Prostate gland (tissue), 2 donors: Measurements from ENCODE around the gene GPR176. TPM values are rescaled to one million over a fixed set of nuclear protein-coding genes. Genes with fewer than 3 reads are reported as not detected.

Experiments
- DNase-seq: peaks from one replicate; pipeline ENCODE4 v3.0.0-alpha.2; 2019; ENCODE audit warnings: low spot score
- H3K27ac ChIP-seq, 2 donors: fragments of 200-600 bp; sonication (generic); 2 replicates each; pipeline ENCODE4 v1.5.1; 2017 to 2019
- H3K27me3 ChIP-seq: fragments of 200-600 bp; sonication (generic); replicated peaks from 2 replicates; pipeline ENCODE4 v1.5.1; 2019; ENCODE audit not compliant: insufficient read depth
- H3K36me3 ChIP-seq, 2 donors: fragments of 200-600 bp; sonication (generic); 1 replicate in 1 of 2; 2 replicates in 1 of 2; pipeline versions ENCODE4 v1.5.1 to v1.8.1; 2017 to 2019
- H3K4me1 ChIP-seq: fragments of 200-600 bp; sonication (generic); replicated peaks from 2 replicates; pipeline ENCODE4 v1.5.1; 2019
- H3K4me3 ChIP-seq, 2 donors: fragments of 200-600 bp; sonication (generic); 2 replicates each; pipeline ENCODE4 v1.5.1; 2017 to 2019
- H3K9me3 ChIP-seq: fragments of 200-600 bp; sonication (generic); 2 replicates; pipeline ENCODE4 v1.5.1; 2017
- POLR2A ChIP-seq: fragments of 450-650 bp; IDR thresholded peaks from one replicate; pipeline ENCODE4 v1.6.1; 2016; ENCODE audit warnings: antibody characterized with exemption, mild to moderate bottlenecking
- POLR2AphosphoS5 ChIP-seq: sonication (generic); formaldehyde crosslinking; IDR thresholded peaks from one replicate; pipeline ENCODE4 v1.6.1; 2017; ENCODE audit warnings: antibody characterized with exemption
- WGBS: methylation state at CpG from one replicate; pipeline ENCODE4 v1.1.5; 2018; 5-methylcytosine and 5-hydroxymethylcytosine counted together
- intact Hi-C: fragments of 100-400 bp; cut with DNase I; formaldehyde crosslinking; loops from one replicate; pipeline ENCODE4 v1.14.2; 2022
- total RNA-seq, 2 donors: library from RNA; depleted of rRNA; stranded (reverse); fragments of >200 nt; gene quantifications; one replicate each; pipeline ENCODE4 v1.1.0, GENCODE V29; 2016
- TF ChIP-seq, protein P1 (sequence below), 4 experiments: fragments of 200-600 bp in 2 of 4; fragments of 450-650 bp in 2 of 4; sonication (generic) in 2 of 4; IDR thresholded peaks; 1 replicate in 3 of 4; 2 replicates in 1 of 4; pipeline ENCODE4 v1.5.1; 2016 to 2019; ENCODE audit warnings: antibody characterized with exemption in 4 of 4, mild to moderate bottlenecking in 2 of 4, moderate library complexity in 2 of 4

Gene GPR176
- total RNA-seq, 2 donors from 2014 or later, result 26.2 to 28.3 TPM

DNA sequence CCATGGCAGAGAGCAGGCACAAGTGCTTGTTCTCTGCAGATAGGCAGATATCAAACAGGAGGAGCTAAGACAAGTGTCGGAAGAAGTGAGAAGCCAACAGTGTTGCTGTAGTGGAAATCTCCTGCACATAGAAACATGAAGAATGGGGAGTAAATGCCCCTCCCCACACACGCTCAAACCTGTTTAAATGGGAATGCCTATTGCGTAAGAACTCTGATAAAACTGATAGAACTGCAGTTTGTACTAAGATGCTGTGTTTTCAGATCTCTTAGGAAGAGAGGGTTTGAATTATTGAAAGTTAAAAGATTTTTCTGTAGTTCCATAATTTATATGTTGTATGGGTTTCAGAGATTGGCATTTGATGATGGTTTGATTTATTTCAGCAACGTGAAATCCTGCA, 33.5 kb upstream of the GPR176 start:
- Histone ChIP-seq H3K36me3 (peaks cover 0 to 3% of the 10 kb centered on the region in 2 donors), H3K27ac (no peak overlapping the region), H3K4me3 (no peak overlapping the region), H3K4me1 (no peaks in the 10 kb centered on the region), H3K27me3 (no peaks in the 10 kb centered on the region), H3K9me3 (no peaks in the 10 kb centered on the region)
- intact Hi-C loops, result no loop called here
- no peak for TF ChIP-seq POLR2A
- TF ChIP-seq POLR2AphosphoS5, result no peak
- TF ChIP-seq, protein P1, sequence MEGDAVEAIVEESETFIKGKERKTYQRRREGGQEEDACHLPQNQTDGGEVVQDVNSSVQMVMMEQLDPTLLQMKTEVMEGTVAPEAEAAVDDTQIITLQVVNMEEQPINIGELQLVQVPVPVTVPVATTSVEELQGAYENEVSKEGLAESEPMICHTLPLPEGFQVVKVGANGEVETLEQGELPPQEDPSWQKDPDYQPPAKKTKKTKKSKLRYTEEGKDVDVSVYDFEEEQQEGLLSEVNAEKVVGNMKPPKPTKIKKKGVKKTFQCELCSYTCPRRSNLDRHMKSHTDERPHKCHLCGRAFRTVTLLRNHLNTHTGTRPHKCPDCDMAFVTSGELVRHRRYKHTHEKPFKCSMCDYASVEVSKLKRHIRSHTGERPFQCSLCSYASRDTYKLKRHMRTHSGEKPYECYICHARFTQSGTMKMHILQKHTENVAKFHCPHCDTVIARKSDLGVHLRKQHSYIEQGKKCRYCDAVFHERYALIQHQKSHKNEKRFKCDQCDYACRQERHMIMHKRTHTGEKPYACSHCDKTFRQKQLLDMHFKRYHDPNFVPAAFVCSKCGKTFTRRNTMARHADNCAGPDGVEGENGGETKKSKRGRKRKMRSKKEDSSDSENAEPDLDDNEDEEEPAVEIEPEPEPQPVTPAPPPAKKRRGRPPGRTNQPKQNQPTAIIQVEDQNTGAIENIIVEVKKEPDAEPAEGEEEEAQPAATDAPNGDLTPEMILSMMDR (IDR thresholded peaks at IDR 0.05), result no peak
- 70% methylated on average over 4 of the region's 4 CpGs for WGBS
- DNase-seq, result no peak

DNA sequence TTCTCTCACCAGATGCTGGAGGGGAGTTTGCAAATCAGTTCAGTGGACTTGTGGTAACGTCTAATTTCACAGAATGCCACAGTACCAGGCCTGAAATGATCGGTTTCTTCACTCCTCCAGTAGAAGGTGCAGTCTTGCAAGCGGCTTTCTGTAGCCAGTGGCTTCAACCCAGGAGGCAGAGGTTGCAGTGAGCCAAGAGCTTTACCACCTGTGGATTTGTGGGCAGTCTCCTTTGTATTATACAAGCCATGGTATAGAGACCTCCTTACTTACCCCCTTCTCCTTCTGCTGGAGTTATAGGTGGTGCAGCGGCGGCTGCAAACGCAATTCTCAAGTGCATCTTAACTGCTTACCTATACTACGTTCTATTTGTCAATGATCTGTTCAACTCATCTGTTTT, 31.5 kb upstream of the GPR176 start:
- H3K36me3 ChIP-seq, result peaks cover 0 to 3% of the 10 kb centered on the region in 2 donors

DNA sequence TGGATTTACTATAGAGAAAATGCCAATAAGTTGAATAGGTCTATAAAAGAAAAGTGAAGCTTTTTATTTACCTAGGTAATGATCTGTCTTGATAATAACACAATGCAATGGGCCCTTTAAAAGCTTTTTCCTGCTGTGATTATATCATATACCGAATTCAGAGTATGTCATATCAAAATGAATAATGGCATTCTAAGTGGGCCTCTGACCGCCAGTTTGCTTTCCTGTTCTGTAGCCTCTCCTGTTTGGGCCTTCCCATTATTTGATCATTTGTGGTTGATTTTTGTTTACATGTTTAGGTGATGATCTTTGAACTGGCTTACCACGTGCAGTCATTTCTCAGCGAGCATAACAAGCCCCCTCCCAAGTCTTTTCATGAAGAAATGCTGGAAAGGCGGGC, 28.8 kb upstream of the GPR176 start:
- 70% methylated on average over 5 of the region's 5 CpGs for WGBS
- Histone ChIP-seq H3K9me3 (no peaks in the 10 kb centered on the region), H3K4me1 (no peaks in the 10 kb centered on the region), H3K27ac (no peak overlapping the region), H3K4me3 (no peak overlapping the region), H3K36me3 (peaks cover 0 to 3% of the 10 kb centered on the region in 2 donors), H3K27me3 (no peaks in the 10 kb centered on the region)
- no peak for DNase-seq
- TF ChIP-seq POLR2A (no peak), POLR2AphosphoS5 (no peak)
- TF ChIP-seq, protein P1 (IDR thresholded peaks at IDR 0.05), result no peak
- intact Hi-C loops, result no loop called here

More for the DNA sequence above, 31.5 kb upstream of the GPR176 start:
- intact Hi-C loops, result no loop called here
- no peaks in the 10 kb centered on the region for H3K27me3 ChIP-seq
- no peaks in the 10 kb centered on the region for H3K9me3 ChIP-seq
- H3K4me3 ChIP-seq, result no peak overlapping the region
- no peaks in the 10 kb centered on the region for H3K4me1 ChIP-seq
- H3K27ac ChIP-seq, result no peak overlapping the region
- TF ChIP-seq POLR2A (no peak), POLR2AphosphoS5 (no peak)
- TF ChIP-seq, protein P1 (IDR thresholded peaks at IDR 0.05), result no peak
- DNase-seq, result no peak
- WGBS, result 95% methylated on average over 7 of the region's 7 CpGs

DNA sequence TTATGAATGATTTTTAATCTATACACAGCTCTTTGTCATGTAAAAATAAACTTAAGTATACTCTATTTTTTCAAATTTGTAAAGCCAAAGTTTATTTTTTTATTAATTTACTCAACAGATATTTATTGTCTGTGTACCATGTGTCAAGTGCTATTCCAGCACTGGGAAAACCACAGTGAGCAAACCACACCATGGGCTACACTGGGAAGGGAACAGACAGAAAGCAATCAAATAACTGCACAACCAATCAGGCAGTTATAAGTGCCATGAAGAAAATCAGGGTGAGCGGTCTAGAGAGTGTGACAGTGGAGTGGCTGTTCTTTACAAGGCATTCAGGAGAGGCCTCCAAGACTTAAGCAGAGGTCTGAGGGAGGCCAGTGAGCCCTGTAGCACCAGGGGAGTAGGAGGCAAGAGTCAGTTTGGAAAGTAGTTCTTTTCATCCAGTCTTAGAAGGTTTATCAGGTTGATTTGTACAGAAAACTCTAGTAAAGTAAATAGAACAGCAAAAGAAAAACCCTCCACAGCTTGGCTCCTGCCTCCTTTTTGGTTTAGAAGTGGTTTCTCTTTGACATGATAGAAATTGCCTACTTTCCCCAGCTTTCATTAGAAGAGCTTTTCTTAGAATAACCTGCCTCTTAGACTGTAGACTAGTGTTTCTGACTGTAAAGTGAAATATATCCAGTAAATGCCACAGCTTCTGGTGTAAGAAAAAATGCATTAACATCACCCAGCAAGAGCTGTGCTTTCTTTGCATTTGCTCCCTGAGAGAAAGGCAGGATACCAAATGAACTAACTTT, 27.5 kb upstream of the GPR176 start:
- 100% methylated on average over 1 of the region's 1 CpG for WGBS
- H3K9me3 ChIP-seq, result no peaks in the 10 kb centered on the region
- TF ChIP-seq POLR2A (no peak), POLR2AphosphoS5 (no peak)
- TF ChIP-seq, protein P1 (IDR thresholded peaks at IDR 0.05), result no peak
- intact Hi-C loops, result no loop called here
- no peaks in the 10 kb centered on the region for H3K4me1 ChIP-seq
- no peaks in the 10 kb centered on the region for H3K27me3 ChIP-seq
- no peak for DNase-seq
- no peak overlapping the region for H3K4me3 ChIP-seq
- H3K36me3 ChIP-seq, result peaks cover 0 to 3% of the 10 kb centered on the region in 2 donors
- no peak overlapping the region for H3K27ac ChIP-seq

DNA sequence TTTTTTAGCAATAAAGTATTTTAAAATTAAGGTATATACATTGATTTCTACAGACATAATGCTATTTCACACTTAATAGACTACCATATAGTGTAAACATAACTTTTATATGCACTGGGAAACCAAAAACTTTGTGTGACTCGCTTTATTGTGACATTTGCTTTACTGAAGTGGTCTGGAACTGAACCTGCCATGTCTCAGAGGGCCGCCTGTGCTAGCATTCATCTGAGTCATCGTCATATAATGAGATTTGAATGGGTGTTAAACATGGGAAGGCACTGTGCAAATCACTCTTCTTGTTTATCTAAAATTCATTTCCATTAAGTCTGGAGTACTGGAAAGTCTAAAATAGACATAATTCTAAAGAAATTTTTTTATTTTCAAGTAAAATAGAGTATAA, 26.8 kb upstream of the GPR176 start:
- WGBS, result 90% methylated on average over 3 of the region's 3 CpGs
- no peak overlapping the region for H3K27ac ChIP-seq
- peaks cover 0 to 3% of the 10 kb centered on the region in 2 donors for H3K36me3 ChIP-seq
- TF ChIP-seq POLR2AphosphoS5, result no peak
- TF ChIP-seq, protein P1 (IDR thresholded peaks at IDR 0.05), result no peak
- TF ChIP-seq POLR2A, result no peak
- no peak overlapping the region for H3K4me3 ChIP-seq
- intact Hi-C loops, result no loop called here
- no peak for DNase-seq
- no peaks in the 10 kb centered on the region for H3K27me3 ChIP-seq
- no peaks in the 10 kb centered on the region for H3K9me3 ChIP-seq
- H3K4me1 ChIP-seq, result no peaks in the 10 kb centered on the region
